ENCODE results near the gene ESPNL.

The ESPNL gene

DNA sequence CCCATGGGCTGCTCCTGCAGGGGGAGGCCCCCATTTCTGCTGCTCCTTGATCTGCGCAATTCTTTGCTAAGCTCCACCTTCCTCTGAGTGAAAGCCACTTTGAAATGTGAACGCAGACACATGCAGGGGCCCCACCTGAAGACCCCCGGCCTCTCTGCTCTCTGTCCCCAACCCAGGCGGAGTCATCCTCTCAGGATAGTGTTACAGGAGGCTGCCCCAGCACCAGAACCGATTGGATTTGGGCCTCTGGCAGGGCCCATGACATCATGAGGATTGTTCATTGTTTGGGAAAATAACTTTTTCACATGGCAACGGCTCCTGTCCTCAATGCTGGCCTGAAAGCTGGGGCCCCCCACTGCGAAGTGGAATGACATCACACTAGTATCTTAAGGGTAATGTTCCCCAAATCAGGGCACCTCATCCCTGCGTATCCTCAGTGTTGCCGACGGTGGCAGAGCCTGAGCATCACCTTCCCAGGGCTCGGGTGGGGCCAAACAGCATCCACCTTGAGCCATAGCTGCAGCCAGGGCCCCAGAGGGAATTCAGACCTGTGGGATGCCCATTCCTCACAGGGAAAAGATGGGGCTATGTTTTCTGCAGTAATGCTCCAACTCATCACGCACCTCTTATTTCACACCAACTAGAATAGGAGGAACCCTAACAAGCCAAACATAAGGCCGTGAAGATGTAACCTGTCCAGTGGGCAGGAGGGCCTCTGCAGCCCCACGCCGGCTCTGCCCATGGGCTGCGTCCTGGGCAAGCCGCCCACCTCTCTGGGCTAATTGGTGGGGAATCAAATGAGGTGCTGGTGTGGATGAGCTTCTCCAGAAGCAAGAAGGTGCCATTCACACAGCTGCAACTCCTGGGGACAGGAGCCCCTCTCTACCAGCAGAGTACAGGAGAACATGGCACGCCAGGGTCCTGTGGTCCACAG is 55.9 kb downstream of the ESPNL start:
- no peak for DNase-seq (ENCODE audit: low spot score)

DNA sequence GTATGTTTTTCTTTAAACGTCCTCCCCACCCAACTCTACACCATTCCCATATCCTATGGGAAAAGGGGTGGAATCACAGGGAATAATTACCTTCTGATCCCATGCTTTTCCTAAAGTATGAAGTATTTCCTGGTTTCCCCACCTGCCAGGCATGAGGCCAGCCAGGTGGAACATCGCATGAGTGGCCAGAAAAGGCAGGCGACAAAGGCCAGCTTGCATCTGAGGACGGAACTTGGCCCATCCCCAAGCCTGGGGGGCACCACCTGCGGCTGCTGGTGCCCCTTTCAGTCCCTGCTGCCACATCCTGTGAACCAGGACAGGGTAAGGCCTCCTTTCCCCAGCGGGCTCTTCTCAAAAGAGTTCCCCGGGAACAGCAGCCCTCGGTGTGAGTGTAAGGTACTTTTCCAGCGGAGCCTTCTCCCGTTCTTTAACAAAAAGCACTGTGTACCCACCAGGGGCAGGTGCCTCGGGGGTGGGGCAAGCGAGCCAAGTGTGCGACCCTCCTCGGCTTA is 57.4 kb downstream of the ESPNL start:
- no peak for DNase-seq (ENCODE audit: low spot score)

DNA sequence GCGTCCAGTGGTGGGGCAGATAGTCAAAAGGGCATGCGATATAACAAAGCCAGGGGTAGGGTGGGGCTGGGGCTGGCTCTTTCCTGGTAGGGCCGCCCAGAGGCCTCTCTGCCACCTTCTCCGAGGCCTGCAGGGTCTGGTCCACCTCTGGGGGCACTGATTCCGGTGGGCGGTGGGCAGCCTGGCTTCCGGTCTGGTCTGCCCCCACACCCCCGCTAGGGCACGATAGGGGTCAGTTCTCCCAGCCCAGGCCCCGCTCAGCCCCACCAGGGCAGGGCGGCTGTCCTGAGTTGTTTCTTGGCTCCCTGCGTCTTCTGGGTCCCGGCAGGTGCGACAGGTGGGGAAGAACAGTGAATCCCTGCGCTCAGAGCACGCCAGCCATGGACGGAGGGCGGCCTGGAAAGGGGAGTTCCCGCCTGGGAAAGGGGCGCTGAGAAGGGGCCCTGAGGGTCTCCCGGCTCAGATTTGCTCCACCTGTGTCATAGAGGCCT is 57.9 kb downstream of the ESPNL start:
- DNase-seq (ENCODE audit: low spot score), result no peak

DNA sequence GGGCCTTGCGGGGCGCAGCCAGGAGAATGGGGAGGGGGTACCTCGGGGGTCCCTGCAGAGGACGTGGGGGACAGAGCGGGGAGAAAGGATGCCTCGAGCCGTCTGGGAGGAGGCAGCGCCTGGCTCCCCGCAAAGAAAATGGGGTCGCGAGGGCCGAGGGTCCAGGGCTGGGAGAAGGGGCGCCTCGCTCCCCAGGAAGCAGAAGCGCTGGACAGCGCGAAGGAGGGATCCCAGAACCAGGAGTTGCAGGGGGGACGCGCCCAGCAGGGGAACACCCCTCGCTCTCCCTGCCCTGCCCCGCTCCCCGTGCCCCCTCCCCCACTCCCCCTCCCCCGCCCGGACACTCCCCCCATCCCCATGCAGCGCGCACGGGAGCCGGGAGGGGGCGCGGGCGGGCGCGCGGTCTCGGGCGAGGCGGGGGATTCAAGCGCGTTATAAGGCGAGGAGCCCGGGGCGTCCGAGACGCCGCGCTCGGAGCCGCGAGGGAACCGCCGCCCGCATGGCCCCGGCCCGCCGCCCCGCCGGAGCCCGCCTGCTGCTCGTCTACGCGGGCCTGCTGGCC is 58.5 kb downstream of the ESPNL start, which contains the start of gene ERFE:
Gene ERFE, plus strand, starts transcription at position 462 of the 562 bp plus-strand sequence. Its CDS starts 38 bp downstream, at position 500.
- peak; percentile 45 for DNase-seq (ENCODE audit: low spot score)

DNA sequence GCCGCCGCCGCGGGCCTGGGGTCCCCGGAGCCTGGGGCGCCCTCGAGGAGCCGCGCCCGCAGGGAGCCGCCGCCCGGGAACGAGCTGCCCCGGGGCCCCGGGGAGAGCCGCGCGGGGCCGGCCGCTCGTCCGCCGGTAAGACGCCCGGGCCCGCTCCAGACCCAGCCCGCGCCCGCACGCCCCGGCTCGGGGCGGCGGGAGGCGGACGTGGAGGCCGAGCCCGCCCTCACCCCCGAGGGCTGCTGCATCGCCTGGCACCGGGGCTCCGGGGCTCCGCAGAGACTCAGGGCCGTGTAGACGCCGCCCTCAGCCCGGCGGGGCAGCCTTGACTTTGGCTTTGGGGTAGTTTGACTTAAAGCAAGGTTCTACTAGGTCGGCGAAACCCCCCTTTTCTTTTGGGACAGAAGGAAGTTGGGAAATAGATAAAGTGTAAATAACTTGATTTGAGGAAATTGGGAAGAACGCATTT is 59.0 kb downstream of the ESPNL start:
- DNase-seq (ENCODE audit: low spot score), result no peak

DNA sequence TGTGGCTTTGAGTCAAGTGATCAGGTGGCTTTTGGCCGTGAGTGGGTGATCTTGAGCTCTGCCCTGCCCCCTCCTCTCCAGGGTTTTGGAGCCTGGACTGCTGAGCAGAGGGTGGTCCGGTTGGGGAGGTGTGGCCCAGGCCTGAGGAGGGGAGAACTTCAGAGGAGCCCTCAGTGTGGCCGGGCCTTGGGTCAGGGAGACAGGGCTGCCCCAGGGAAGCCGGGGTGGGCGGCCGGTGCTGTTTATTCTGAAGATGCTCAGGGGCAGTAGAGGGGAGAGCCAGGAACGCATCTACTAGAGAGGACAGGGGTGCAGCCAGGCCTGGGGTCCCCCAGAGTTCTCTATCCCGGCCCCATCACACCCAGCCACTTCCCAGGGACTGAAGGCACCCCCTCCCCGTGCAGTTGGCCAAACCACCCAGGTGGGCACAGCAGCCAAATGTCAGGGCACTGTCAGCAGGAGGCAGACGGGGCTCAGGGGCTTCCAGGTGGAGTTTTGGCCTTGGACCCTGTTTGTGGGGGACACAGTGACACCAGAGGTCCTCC is 59.6 kb downstream of the ESPNL start:
- no peak for DNase-seq (ENCODE audit: low spot score)

DNA sequence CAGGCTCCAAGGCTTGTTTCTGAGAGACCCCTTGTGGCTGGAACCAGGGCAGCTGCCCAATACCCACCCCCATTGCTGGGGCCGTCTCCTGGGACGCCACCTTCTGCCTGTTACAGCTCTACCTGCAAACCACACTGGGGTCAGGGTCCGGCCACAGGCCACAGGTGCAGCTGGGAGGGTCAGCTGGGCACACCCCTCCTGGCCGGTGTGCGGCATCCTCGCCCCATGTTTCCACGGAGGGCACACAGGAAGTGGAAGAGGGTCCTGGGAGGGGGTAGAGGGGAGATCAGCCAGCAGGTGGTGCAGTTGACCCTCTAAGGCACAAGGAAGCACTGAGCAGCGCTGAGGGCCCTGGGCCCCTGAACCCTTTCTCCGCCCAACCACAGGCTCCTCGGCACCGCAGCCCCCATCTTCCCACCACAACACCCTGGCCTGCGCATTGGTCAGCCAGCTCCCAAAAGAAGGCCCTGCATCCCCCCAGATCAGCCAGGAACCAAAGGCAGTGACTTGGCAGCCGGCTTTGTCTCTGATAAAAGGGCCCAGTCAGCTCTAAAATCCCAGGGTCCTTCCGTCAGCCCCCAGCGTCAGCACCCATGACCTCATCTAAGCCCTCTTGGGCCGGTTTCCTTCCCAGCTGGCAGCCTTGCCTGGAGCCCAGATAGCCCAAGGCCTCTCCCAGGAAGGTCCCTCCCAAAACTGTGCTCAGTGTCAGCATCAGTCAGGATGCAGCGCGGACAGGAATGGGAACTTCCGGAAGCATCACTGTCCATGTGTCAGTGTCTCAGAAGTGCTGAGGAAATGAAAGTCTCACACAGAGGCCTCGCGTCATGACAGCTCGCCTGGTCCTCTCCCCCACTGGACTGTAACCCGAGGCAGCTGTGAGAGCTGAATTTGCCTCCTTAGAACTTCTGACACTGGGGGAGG is 60.3 kb downstream of the ESPNL start:
- DNase-seq (ENCODE audit: low spot score), result peak; percentile 83

DNA sequence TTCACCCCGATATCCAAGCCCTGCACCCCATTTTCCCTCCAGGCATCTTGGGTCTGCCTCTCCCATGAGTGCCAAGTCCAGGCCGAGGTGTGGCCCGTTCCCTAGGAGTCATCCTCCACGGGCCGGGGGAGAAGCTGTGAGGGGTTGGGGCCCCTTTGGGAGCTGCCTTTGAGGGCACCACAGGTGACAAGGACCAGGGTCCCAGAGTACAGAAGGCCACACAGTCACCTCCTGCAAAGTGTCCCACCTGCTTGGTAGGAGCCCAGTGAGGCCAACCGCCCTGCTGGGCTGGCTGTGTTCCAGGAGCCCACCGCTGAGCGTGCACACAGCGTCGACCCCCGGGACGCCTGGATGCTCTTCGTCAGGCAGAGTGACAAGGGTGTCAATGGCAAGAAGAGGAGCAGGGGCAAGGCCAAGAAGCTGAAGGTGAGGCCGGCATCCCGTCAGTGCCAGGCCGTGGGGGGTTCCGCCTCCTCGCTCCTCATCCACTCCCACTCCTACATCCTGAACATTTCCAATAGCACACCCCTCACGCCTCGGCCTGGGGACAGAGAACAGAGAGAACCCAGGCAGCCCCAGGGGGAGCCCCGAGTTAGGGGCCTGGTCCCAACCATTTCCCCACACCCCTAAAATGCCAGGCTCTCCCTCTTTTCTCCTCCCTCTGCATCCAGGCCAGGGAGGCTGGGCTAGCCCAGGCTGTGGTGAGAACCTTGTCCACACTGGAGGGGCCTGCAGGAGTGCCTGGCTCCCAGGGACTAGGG is 61.3 kb downstream of the ESPNL start:
- no peak for DNase-seq (ENCODE audit: low spot score)

DNA sequence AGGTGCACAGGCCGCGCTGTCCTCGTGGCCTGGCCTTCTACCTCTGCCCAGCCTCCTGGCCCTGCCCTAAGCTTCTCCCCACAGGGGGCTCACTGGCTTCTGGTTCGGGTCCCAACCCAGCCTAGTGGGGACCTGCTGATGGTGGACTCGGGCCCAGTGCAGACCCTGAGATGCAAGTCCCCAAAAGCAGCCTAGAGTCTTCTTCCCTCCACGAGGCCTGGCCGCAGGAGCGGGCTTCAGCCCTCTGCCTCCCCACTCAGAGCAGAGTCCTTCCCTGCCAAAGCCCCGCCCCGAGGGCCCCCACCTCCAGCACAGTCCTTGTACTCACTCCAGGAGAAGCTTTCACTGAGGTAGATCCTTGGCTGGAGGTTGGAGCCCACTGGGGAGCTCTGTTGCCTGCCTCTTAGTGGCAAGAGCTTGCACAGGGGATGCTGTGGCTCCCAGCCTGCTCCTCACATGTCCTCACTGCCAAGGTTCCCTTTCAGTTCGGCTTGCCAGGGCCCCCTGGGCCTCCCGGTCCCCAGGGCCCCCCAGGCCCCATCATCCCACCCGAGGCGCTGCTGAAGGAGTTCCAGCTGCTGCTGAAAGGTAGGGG is 62.2 kb downstream of the ESPNL start:
- no peak for DNase-seq (ENCODE audit: low spot score)

DNA sequence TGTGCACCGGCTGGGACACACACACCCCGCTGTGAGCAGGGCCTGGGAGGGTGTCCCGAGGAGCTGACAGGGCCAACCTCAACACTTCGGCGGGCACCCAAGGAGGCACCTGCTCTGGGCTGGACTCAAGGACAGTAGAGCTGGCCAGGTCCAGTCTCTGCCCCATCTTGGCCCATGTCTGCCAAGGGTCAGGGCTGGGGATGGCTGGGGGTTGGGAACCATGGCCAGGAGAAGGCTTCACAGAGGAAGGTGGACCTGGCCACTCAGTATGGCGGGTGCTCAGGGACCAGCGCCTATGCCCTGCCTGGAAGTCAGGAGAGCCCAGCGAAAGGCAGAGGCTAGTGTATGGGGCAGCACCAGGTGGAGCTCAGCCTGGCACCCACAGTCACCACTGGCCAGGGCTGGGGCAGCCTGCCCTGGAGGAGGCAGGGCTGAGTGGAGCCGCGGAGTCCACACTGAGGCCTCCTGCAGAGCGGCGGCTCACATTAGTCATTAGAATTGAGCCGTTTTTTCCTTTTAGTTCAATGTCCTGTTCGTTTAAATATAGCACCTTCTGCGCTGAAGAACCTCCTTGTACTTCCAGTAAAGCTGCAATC is 62.8 kb downstream of the ESPNL start:
- no peak for DNase-seq (ENCODE audit: low spot score)

DNA sequence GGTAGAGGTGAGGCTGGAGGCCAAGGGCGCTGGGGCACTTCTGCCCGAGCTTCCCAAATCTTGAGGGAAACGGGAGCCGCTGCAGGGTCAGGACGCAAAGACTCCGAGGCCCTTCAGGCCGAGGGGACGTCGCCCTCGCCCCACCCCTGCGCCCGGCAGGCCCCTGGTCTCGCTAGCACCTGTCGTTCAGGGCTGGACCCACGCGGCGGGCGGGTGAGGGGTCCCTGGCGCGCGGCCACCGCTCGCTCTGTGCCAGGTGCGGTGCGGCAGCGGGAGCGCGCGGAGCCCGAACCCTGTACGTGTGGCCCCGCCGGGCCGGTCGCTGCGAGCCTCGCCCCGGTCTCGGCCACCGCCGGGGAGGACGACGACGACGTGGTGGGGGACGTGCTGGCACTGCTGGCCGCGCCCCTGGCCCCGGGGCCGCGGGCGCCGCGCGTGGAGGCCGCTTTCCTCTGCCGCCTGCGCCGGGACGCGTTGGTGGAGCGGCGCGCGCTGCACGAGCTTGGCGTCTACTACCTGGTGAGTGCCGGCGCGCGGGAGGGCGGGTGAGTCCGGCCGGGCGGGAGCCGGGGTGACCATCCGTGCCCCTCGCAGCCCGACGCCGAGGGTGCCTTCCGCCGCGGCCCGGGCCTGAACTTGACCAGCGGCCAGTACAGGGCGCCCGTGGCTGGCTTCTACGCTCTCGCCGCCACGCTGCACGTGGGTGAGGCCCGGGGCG is 63.5 kb downstream of the ESPNL start:
- no peak for DNase-seq (ENCODE audit: low spot score)

DNA sequence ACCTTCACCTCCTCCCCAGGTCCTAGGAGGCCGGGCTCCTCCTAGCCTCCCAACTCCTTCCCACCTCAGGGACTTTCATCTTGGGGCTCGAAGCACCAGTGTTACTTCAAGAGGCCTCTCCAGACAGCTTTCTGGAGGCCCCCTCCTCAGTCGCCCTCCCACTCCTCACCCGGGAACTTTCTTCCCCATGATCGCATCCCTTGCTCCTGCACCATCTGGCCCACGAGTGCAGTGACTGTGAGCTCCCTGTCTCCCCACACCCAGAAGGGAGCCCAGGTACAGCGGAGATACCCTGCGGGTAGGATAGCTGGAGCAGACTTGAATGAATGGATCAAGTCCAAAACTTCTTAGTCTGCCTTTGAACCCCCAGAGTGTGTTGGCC is 64.8 kb downstream of the ESPNL start:
- DNase-seq (ENCODE audit: low spot score), result no peak

DNA sequence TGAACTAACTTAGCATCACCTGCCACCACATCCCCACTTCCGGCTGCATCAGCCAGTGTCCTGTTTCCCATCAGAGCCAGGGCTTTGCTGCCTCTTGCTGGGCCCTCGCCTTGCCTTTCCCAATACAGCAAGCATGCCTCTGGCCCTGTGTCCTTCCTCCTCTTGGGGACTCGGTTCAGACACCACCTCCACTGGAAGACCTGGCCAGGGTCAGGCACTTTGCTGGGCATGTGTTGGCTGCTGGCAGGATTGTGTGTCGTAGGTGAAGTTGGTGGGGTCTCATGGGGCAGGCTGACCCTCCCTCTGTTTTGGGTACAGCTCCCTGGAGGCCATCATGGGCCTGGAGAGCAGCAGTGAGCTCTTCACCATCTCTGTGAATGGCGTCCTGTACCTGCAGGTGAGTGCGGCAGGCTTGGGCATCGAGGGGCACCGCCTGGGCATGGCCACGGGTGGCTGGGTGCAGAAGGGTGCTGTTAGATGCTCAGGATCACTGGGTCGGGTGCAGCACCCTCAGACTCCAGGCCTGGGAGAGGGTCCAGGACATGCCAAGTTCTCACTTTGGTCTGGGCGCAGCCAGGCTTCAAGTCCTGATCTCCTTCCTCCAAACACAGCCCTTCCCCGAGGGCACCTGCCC is 65.3 kb downstream of the ESPNL start:
- no peak for DNase-seq (ENCODE audit: low spot score)

DNA sequence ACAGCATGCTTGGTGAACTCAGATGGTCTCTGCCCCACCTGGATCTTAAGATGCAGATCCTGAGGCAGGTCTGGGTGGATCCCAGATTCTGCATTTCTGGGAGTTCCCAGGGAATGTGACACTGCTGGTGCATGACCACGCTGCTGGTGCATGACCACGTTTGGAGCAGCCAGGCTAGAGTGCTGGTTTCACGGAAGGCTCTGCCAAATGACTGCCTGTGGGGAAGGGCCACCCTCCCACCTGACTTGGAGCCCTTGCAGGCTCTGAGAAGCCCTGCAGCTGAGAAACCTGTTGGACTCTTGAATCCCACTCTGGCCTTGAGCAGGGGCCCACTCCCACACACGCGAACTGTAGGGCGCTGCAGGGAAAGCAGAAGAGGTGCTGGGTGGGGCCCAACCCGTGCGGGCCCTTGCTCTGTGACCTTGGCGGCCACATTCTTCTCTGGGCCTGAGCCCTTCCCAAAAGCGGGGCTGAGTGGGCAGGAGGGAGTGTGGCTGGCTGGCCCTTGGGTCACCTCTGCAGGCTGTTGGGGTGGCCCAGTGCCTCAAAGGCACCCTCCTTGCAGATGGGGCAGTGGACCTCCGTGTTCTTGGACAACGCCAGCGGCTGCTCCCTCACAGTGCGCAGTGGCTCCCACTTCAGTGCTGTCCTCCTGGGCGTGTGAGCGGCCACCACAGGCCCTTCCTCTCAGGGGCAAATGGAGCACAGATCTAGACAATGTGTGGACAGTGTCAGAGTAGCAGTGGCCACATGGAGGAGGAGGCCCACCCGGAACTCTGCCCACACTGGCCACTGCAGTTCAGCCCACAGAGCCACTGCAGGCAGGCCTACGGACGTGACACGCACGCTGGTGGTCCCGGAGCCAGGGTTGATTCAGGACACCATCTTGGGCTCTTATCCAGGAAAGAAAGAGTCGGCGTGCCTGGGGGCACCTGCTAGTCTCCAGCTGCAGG is 66.5 kb downstream of the ESPNL start:
- no peak for DNase-seq (ENCODE audit: low spot score)

DNA sequence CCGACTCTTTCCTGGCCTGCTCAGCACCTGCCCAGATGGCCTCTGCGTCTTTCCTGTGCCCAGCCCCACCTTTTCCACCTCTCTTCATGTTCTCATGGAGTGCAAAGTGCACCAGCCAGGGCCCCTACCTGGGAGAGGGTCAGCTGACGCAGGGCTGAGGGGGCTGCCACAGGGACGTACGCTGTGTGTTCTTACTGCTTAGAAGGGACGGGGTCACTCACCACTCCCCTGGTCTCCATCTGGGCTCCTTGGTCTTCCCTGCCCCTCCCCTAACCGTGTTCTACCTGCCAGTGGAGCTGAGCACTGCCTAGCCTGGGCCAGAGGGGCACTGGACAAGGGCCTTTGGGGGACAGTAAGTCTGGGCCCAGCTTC is 67.2 kb downstream of the ESPNL start:
- no peak for DNase-seq (ENCODE audit: low spot score)

DNA sequence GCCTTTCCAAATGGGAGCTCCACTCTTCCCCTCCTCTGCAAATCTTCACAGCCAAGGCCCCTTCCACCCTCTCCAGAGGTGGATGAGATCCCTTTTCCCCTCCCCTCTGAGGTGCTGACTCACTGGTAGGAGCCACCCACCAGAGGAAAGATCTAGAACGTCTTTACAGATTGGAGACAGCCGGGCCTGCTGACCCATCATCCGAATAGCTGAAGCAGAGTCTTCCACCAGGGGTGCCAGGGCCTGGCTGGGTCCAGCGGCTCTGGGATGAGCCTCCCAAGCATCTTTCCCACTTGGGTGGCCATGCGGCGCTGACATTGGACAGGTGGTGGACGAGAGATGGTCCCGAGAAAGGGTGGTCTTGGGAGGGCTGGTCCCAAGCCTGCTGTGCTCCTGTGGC is 67.6 kb downstream of the ESPNL start:
- no peak for DNase-seq (ENCODE audit: low spot score)
